Gastrocnemius medialis (tissue), 4 donors: Measurements from ENCODE around the gene KIRREL3. TPM values are rescaled to one million over a fixed set of nuclear protein-coding genes. Genes with fewer than 3 reads are reported as not detected.

Experiments
- ATAC-seq, 2 donors: fragments of 150-250 bp; one replicate each; pipeline ENCODE4 v1.9.1; 2016
- DNase-seq, 2 donors: peaks; one replicate each; pipeline ENCODE4 v3.0.0-alpha.2; 2019
- H3K27ac ChIP-seq, 4 donors: fragments of 200-600 bp; sonication (generic); 1 replicate in 1 of 4; 2 replicates in 3 of 4; pipeline ENCODE4 v1.5.1; 2016 to 2018; ENCODE audit warnings: mild to moderate bottlenecking in 2 of 4, moderate library complexity in 1 of 4
- H3K27me3 ChIP-seq, 3 donors: fragments of 200-600 bp; sonication (generic) in 2 of 3; 1 replicate in 1 of 3; 2 replicates in 2 of 3; pipeline versions ENCODE4 v1.5.1 to v1.6.0; 2016 to 2019; ENCODE audit warnings: mild to moderate bottlenecking in 1 of 3, moderate library complexity in 1 of 3
- H3K36me3 ChIP-seq, 2 donors: fragments of 200-600 bp; sonication (generic) in 1 of 2; one replicate each; pipeline ENCODE4 v1.5.1; 2017 to 2018
- H3K4me1 ChIP-seq, 2 donors: fragments of 200-600 bp; sonication (generic) in 1 of 2; one replicate each; pipeline ENCODE4 v1.5.1; 2016 to 2017; ENCODE audit warnings: mild to moderate bottlenecking in 2 of 2
- H3K4me3 ChIP-seq, 4 donors: fragments of 200-600 bp; sonication (generic) in 3 of 4; 1 replicate in 1 of 4; 2 replicates in 3 of 4; pipeline ENCODE4 v1.5.1; 2016 to 2019; ENCODE audit warnings: mild to moderate bottlenecking in 2 of 4
- H3K9me3 ChIP-seq, 3 donors: fragments of 200-600 bp; sonication (generic) in 2 of 3; 1 replicate in 1 of 3; 2 replicates in 2 of 3; pipeline ENCODE4 v1.5.1; 2016 to 2019
- CTCF ChIP-seq, 5 experiments: fragments of 450-650 bp in 3 of 5; fragments of 200-600 bp in 2 of 5; sonication (generic) in 2 of 5; IDR thresholded peaks in 4 of 5; conservative IDR thresholded peaks in 1 of 5; 1 replicate in 4 of 5; 2 replicates in 1 of 5; pipeline ENCODE4 v1.5.1; 2016 to 2019; ENCODE audit warnings: antibody characterized with exemption in 5 of 5, mild to moderate bottlenecking in 3 of 5, moderate library complexity in 3 of 5
- POLR2A ChIP-seq, 2 donors: fragments of 450-650 bp; IDR thresholded peaks; one replicate each; pipeline ENCODE4 v1.6.1; 2017; ENCODE audit warnings: antibody characterized with exemption in 2 of 2, mild to moderate bottlenecking in 2 of 2, moderate library complexity in 2 of 2
- in situ Hi-C, 4 donors: fragments of 200-750 bp; cut with MboI; loops; one replicate each; pipeline versions ENCODE4 v1.15.0 to v1.8.0; 2017; ENCODE audit warnings: low sequenced_read_pairs in 4 of 4
- intact Hi-C: fragments of 100-400 bp; cut with DNase I; formaldehyde crosslinking; loops from one replicate; pipeline ENCODE4 v1.15.1; 2023; ENCODE audit warnings: low total_unique reads
- total RNA-seq, 4 donors: library from RNA; depleted of rRNA; stranded (reverse); fragments of >200 nt; gene quantifications; one replicate each; pipeline versions ENCODE4 v1.1.0 to v1.2.3, GENCODE V29; 2016

Gene KIRREL3
- total RNA-seq, 4 donors from 2014 or later, result 0.10 TPM; not detected in 3

- H3K27ac ChIP-seq, result no peak overlapping the region
- no peak for ATAC-seq
- TF ChIP-seq CTCF (IDR thresholded peaks at IDR 0.05 in 4 of 5, conservative IDR thresholded peaks at IDR 0.05 in 1 of 5), result no peak
- no peak for TF ChIP-seq POLR2A (IDR thresholded peaks at IDR 0.05)
- H3K27me3 ChIP-seq, result peaks cover 0 to 8% (median 0%) of the 10 kb centered on the region in 3 donors
- intact Hi-C loops, result no loop called here
- H3K4me1 ChIP-seq, result peaks cover 3 to 9% of the 10 kb centered on the region in 2 donors
- H3K9me3 ChIP-seq, result no peaks in the 10 kb centered on the region
- H3K36me3 ChIP-seq, result no peaks in the 10 kb centered on the region
- in situ Hi-C loops, result no loop called here
- H3K4me3 ChIP-seq, result no peak overlapping the region
- DNase-seq, result no peak
These were observed 411.1 kb downstream of the KIRREL3 start for GRCh38 chr11:126589492-126589803.

- H3K27me3 ChIP-seq, result peaks cover 0 to 8% (median 0%) of the 10 kb centered on the region in 3 donors
- no peaks in the 10 kb centered on the region for H3K9me3 ChIP-seq
- peaks cover 3 to 9% of the 10 kb centered on the region in 2 donors for H3K4me1 ChIP-seq
- TF ChIP-seq CTCF (IDR thresholded peaks at IDR 0.05 in 4 of 5, conservative IDR thresholded peaks at IDR 0.05 in 1 of 5), result no peak
- TF ChIP-seq POLR2A (IDR thresholded peaks at IDR 0.05), result no peak
- no peaks in the 10 kb centered on the region for H3K36me3 ChIP-seq
- no peak overlapping the region for H3K4me3 ChIP-seq
- no peak overlapping the region for H3K27ac ChIP-seq
- ATAC-seq (no peak), DNase-seq (no peak)
- in situ Hi-C loops (no loop called here), intact Hi-C loops (no loop called here)
These were observed 411.7 kb downstream of the KIRREL3 start for GRCh38 chr11:126588630-126589491.

- no peaks in the 10 kb centered on the region for H3K9me3 ChIP-seq
- no peak overlapping the region for H3K27ac ChIP-seq
- no peak for TF ChIP-seq CTCF (IDR thresholded peaks at IDR 0.05 in 4 of 5, conservative IDR thresholded peaks at IDR 0.05 in 1 of 5)
- H3K36me3 ChIP-seq, result no peaks in the 10 kb centered on the region
- H3K4me3 ChIP-seq, result no peak overlapping the region
- H3K4me1 ChIP-seq, result peaks cover 3 to 9% of the 10 kb centered on the region in 2 donors
- DNase-seq (no peak), ATAC-seq (no peak)
- in situ Hi-C loops (no loop called here), intact Hi-C loops (no loop called here)
- H3K27me3 ChIP-seq, result peaks cover 0 to 8% (median 0%) of the 10 kb centered on the region in 3 donors
These were observed 413.0 kb downstream of the KIRREL3 start for GRCh38 chr11:126587541-126587940.

GRCh38 chr11:126585774-126586491, 414.6 kb downstream of the KIRREL3 start:
- no peak for TF ChIP-seq CTCF (IDR thresholded peaks at IDR 0.05 in 4 of 5, conservative IDR thresholded peaks at IDR 0.05 in 1 of 5)
- no peak for TF ChIP-seq POLR2A (IDR thresholded peaks at IDR 0.05)
- peaks cover 0 to 8% (median 0%) of the 10 kb centered on the region in 3 donors for H3K27me3 ChIP-seq
- DNase-seq (peak; percentile 16 to 34), ATAC-seq (peak; percentile 78 to 80)
- H3K4me3 ChIP-seq, result peak overlapping the region; percentile 21 to 32 (median 30)
- H3K27ac ChIP-seq, result peak overlapping the region; percentile 15 to 59 (median 32)
- peaks cover 3 to 9% of the 10 kb centered on the region in 2 donors for H3K4me1 ChIP-seq
- in situ Hi-C loops (no loop called here), intact Hi-C loops (no loop called here)
- no peaks in the 10 kb centered on the region for H3K36me3 ChIP-seq
- H3K9me3 ChIP-seq, result no peaks in the 10 kb centered on the region
